ENCODE measurements around the gene MACO1. TPM values are rescaled to one million over a fixed set of nuclear protein-coding genes. Genes with fewer than 3 reads are reported as not detected.

The MACO1 gene
- polyA plus RNA-seq, 2 of the 4 experiments (the other 2 are of a cell fraction), result 6.3 to 7.5 TPM

GRCh38 chr1:25541889-25542658 lies 111.4 kb downstream of the MACO1 start:
- H3K4me3 ChIP-seq, result no peak overlapping the region
- H3K4me1 ChIP-seq, result peaks cover 19% of the 10 kb centered on the region
- no peak overlapping the region for H3K4me2 ChIP-seq
- H3K9me3 ChIP-seq, result no peaks in the 10 kb centered on the region
- no peak overlapping the region for H3K27ac ChIP-seq
- 93% methylated on average over 7 of the region's 8 CpGs for WGBS (ENCODE audit: missing lambda C conversion rate)
- TF ChIP-seq RAD21 (conservative IDR thresholded peaks at IDR 0.05 in 1 of 2, IDR thresholded peaks at IDR 0.05 in 1 of 2), result no peak
- no peak for TF ChIP-seq TFCP2L1 (CRISPR knock-in tag; IDR thresholded peaks at IDR 0.05)
- TF ChIP-seq MYC (IDR thresholded peaks at IDR 0.05; ENCODE audit: borderline replicate concordance, low read length), result no peak
- TF ChIP-seq, protein P1, sequence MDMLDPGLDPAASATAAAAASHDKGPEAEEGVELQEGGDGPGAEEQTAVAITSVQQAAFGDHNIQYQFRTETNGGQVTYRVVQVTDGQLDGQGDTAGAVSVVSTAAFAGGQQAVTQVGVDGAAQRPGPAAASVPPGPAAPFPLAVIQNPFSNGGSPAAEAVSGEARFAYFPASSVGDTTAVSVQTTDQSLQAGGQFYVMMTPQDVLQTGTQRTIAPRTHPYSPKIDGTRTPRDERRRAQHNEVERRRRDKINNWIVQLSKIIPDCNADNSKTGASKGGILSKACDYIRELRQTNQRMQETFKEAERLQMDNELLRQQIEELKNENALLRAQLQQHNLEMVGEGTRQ (IDR thresholded peaks at IDR 0.05), result no peak
- TF ChIP-seq, protein P2, sequence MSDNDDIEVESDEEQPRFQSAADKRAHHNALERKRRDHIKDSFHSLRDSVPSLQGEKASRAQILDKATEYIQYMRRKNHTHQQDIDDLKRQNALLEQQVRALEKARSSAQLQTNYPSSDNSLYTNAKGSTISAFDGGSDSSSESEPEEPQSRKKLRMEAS (IDR thresholded peaks at IDR 0.05), result no peak
- TF ChIP-seq, protein P3, sequence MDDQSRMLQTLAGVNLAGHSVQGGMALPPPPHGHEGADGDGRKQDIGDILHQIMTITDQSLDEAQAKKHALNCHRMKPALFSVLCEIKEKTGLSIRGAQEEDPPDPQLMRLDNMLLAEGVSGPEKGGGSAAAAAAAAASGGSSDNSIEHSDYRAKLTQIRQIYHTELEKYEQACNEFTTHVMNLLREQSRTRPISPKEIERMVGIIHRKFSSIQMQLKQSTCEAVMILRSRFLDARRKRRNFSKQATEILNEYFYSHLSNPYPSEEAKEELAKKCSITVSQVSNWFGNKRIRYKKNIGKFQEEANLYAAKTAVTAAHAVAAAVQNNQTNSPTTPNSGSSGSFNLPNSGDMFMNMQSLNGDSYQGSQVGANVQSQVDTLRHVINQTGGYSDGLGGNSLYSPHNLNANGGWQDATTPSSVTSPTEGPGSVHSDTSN (IDR thresholded peaks at IDR 0.05), result no peak
- TF ChIP-seq KDM1A (IDR thresholded peaks at IDR 0.05; ENCODE audit: low read depth), result no peak
- TF ChIP-seq SMC3 (IDR thresholded peaks at IDR 0.05), result no peak
- no peak for TF ChIP-seq ZC3H11A (IDR thresholded peaks at IDR 0.05)
- TF ChIP-seq EHMT2 (IDR thresholded peaks at IDR 0.05; ENCODE audit: low read depth), result no peak
- TF ChIP-seq ATOH8 (CRISPR knock-in tag; IDR thresholded peaks at IDR 0.05; ENCODE audit: low read depth), result no peak
- TF ChIP-seq RARB (CRISPR knock-in tag; IDR thresholded peaks at IDR 0.05), result no peak
- TF ChIP-seq RNF2 (IDR thresholded peaks at IDR 0.05; ENCODE audit: borderline replicate concordance, low read depth), result no peak
- no peak for TF ChIP-seq FOXS1 (CRISPR knock-in tag; IDR thresholded peaks at IDR 0.05)
- no peak for TF ChIP-seq REST (IDR thresholded peaks at IDR 0.05)
- FAIRE-seq (no peak), DNase-seq (ENCODE audit: low read depth in 1 of 2, low spot score in 1 of 2) (no peak), ATAC-seq (no peak)
- POLR2A ChIA-PET, result no interaction called here
- CTCF ChIA-PET, result interaction anchor here (1.8 kb wide), 1 partner anchor 30 kb away, joined by 6 read pairs; no protein-coding TSS in a partner anchor

GRCh38 chr1:25543005-25543424 lies 112.3 kb downstream of the MACO1 start:
- peak overlapping the region; percentile 99 for H3K4me2 ChIP-seq
- H3K9me3 ChIP-seq, result no peaks in the 10 kb centered on the region
- peak overlapping the region; percentile 64 for H3K4me3 ChIP-seq
- DNase-seq (ENCODE audit: low read depth in 1 of 2, low spot score in 1 of 2) (no peak), ATAC-seq (no peak), FAIRE-seq (no peak)
- peak overlapping the region; percentile 76 to 90; a peak in 5 of 6 replicates for H3K27ac ChIP-seq
- peaks cover 19% of the 10 kb centered on the region for H3K4me1 ChIP-seq
- CTCF ChIA-PET, result interaction anchor here (1.3 to 1.8 kb wide), 2 partner anchors 22 to 29 kb away, joined by 3 to 6 read pairs; no protein-coding TSS in a partner anchor
- POLR2A ChIA-PET, result interaction anchor here (0.9 kb wide), 1 partner anchor 231 kb away, joined by 3 read pairs; no protein-coding TSS in a partner anchor
- WGBS (ENCODE audit: missing lambda C conversion rate), result 50% methylated on average over 2 of the region's 7 CpGs
- peak; percentile 89; the same call in 1 of the 2 replicates for TF ChIP-seq CHD4 (IDR thresholded peaks at IDR 0.05; ENCODE audit: borderline replicate concordance)
- 0 out of 2 replicates have a peak, but pooled peaks have one; percentile 34 for TF ChIP-seq RCOR1 (IDR thresholded peaks at IDR 0.05; ENCODE audit: low read depth, low read length)
- TF ChIP-seq HDAC2 (IDR thresholded peaks at IDR 0.05), result peak; percentile 94
- TF ChIP-seq CTCF (IDR thresholded peaks at IDR 0.05), result no peak
- TF ChIP-seq EHMT2 (IDR thresholded peaks at IDR 0.05; ENCODE audit: low read depth), result no peak
- TF ChIP-seq TFCP2L1 (CRISPR knock-in tag; IDR thresholded peaks at IDR 0.05), result no peak
- peak; percentile 93 for TF ChIP-seq KDM1A (IDR thresholded peaks at IDR 0.05; ENCODE audit: low read depth)

All from A549 (cell line).